GM12878 (cell line): Measurements from ENCODE around the gene PRKCB. TPM values are rescaled to one million over a fixed set of nuclear protein-coding genes. Genes with fewer than 3 reads are reported as not detected.

ENCODE experiments used
- JUNB ChIP-seq: IDR thresholded peaks from 2 replicates; pipeline ENCODE4 v1.6.1; 2016; ENCODE audit warnings: antibody characterized with exemption, mild to moderate bottlenecking
- KLF5 ChIP-seq: fragments of 450-650 bp; IDR thresholded peaks from 2 replicates; pipeline ENCODE4 v1.6.1; 2014; ENCODE audit warnings: mild to moderate bottlenecking; ENCODE audit not compliant: partially characterized antibody
- NR2C2 ChIP-seq: IDR thresholded peaks from 2 replicates; pipeline ENCODE4 v1.6.1; 2011; ENCODE audit warnings: borderline replicate concordance, low read depth; ENCODE audit not compliant: control insufficient read depth, insufficient read length
- RUNX3 ChIP-seq: IDR thresholded peaks from 2 replicates; pipeline ENCODE4 v1.6.1; 2012; ENCODE audit warnings: low read length, inconsistent platforms
- STAT3 ChIP-seq: IDR thresholded peaks from 2 replicates; pipeline ENCODE4 v1.6.1; 2011; ENCODE audit warnings: low read depth, low read length, improper control_type of control experiment
- TAF1 ChIP-seq: IDR thresholded peaks from 2 replicates; pipeline ENCODE4 v1.6.1; 2011; ENCODE audit warnings: mild to moderate bottlenecking, low read depth, low read length, borderline replicate concordance
- polyA plus RNA-seq, 11 experiments: library from polyadenylated mRNA; depleted of rRNA in 4 of 11; unstranded in 6 of 11; stranded (reverse) in 5 of 11; fragments of >200 nt; fragmentation: Nextera tagmentation in 4 of 11; fragmentation: Illumina TruSeq in 1 of 11; extraction: Ambion mirVana in 4 of 11; extraction: Trizol in 1 of 11; gene quantifications; 1 replicate in 1 of 11; 2 replicates in 10 of 11; pipeline versions ENCODE4 v1.2.1 to v1.2.3, GENCODE V29; 2011 to 2016; ENCODE audit warnings: inconsistent platforms in 2 of 11, missing spikeins in 2 of 11, low read depth in 1 of 11
- total RNA-seq, 4 experiments: library from RNA; depleted of rRNA in 3 of 4; stranded (reverse); fragments of >200 nt in 3 of 4; fragmentation: Illumina TruSeq in 1 of 4; extraction: Trizol in 1 of 4; gene quantifications; 2 replicates each; pipeline versions ENCODE4 v1.2.1 to v1.2.3, GENCODE V29; 2013 to 2021
- TF ChIP-seq, protein P1 (sequence below): fragments of 450-650 bp; IDR thresholded peaks from 2 replicates; pipeline ENCODE4 v1.6.1; 2017; ENCODE audit warnings: low read depth, mild to moderate bottlenecking, moderate library complexity
- TF ChIP-seq, protein P2 (sequence below): fragments of 450-650 bp; IDR thresholded peaks from 2 replicates; pipeline ENCODE4 v1.6.1; 2017; ENCODE audit warnings: mild to moderate bottlenecking, moderate library complexity

The PRKCB gene
- total and polyA plus RNA-seq, 10 of the 15 experiments (the other 5 are each of a cell fraction or from before 2014, with no cell fraction given) = 21.4 to 158 (median 97.3) TPM

DNA sequence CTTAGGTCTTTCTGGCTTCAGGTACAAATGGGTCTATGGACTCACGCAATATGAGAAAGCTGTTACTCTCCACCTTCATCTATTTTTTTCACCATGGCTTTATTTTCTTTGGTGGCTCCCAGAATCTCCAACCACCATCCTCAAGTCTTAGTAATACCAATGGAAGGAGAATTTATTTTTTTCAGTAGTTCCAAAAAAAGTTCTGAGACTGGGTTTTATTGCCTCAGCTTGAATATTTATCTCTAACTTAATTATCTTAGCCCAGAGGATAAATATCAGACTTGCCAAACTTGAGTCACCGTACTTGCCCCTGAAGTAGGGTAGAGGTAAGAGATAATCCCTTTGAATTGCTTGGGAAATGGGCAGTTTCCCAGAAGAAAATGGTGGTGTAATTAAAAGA lies 397.2 kb downstream of the PRKCB start (continued):
- no peak for TF ChIP-seq TAF1
- no peak for TF ChIP-seq STAT3
- no peak for TF ChIP-seq NR2C2
- TF ChIP-seq, protein P1, sequence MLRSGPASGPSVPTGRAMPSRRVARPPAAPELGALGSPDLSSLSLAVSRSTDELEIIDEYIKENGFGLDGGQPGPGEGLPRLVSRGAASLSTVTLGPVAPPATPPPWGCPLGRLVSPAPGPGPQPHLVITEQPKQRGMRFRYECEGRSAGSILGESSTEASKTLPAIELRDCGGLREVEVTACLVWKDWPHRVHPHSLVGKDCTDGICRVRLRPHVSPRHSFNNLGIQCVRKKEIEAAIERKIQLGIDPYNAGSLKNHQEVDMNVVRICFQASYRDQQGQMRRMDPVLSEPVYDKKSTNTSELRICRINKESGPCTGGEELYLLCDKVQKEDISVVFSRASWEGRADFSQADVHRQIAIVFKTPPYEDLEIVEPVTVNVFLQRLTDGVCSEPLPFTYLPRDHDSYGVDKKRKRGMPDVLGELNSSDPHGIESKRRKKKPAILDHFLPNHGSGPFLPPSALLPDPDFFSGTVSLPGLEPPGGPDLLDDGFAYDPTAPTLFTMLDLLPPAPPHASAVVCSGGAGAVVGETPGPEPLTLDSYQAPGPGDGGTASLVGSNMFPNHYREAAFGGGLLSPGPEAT = no peak
- no peak for TF ChIP-seq JUNB
- TF ChIP-seq, protein P2, sequence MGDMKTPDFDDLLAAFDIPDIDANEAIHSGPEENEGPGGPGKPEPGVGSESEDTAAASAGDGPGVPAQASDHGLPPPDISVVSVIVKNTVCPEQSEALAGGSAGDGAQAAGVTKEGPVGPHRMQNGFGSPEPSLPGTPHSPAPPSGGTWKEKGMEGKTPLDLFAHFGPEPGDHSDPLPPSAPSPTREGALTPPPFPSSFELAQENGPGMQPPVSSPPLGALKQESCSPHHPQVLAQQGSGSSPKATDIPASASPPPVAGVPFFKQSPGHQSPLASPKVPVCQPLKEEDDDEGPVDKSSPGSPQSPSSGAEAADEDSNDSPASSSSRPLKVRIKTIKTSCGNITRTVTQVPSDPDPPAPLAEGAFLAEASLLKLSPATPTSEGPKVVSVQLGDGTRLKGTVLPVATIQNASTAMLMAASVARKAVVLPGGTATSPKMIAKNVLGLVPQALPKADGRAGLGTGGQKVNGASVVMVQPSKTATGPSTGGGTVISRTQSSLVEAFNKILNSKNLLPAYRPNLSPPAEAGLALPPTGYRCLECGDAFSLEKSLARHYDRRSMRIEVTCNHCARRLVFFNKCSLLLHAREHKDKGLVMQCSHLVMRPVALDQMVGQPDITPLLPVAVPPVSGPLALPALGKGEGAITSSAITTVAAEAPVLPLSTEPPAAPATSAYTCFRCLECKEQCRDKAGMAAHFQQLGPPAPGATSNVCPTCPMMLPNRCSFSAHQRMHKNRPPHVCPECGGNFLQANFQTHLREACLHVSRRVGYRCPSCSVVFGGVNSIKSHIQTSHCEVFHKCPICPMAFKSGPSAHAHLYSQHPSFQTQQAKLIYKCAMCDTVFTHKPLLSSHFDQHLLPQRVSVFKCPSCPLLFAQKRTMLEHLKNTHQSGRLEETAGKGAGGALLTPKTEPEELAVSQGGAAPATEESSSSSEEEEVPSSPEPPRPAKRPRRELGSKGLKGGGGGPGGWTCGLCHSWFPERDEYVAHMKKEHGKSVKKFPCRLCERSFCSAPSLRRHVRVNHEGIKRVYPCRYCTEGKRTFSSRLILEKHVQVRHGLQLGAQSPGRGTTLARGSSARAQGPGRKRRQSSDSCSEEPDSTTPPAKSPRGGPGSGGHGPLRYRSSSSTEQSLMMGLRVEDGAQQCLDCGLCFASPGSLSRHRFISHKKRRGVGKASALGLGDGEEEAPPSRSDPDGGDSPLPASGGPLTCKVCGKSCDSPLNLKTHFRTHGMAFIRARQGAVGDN = no peak
- no peak for TF ChIP-seq KLF5
- no peak for TF ChIP-seq RUNX3
